WTC11 (cell line): Measurements from ENCODE around the gene MIS18BP1. TPM values are rescaled to one million over a fixed set of nuclear protein-coding genes. Genes with fewer than 3 reads are reported as not detected.

Experiments
- CBFB ChIP-seq: sonication (generic); formaldehyde crosslinking; IDR thresholded peaks from 2 replicates; pipeline ENCODE4 v1.8.1; 2022; ENCODE audit warnings: mild to moderate bottlenecking, low read depth, missing genetic modification reagents
- ESRRA ChIP-seq: sonication (generic); formaldehyde crosslinking; IDR thresholded peaks from 2 replicates; pipeline ENCODE4 v1.8.1; 2022; ENCODE audit warnings: mild to moderate bottlenecking, missing genetic modification reagents, borderline replicate concordance
- ETV6 ChIP-seq: sonication (generic); formaldehyde crosslinking; IDR thresholded peaks from 2 replicates; pipeline ENCODE4 v1.8.1; 2022; ENCODE audit warnings: mild to moderate bottlenecking, missing genetic modification reagents
- FOXP1 ChIP-seq: sonication (generic); formaldehyde crosslinking; IDR thresholded peaks from 2 replicates; pipeline ENCODE4 v1.8.0; 2022; ENCODE audit warnings: missing genetic modification reagents, mild to moderate bottlenecking, moderate library complexity, borderline replicate concordance
- HMGA2 ChIP-seq: fragments of 250-450 bp; sonication (Bioruptor Pico); IDR thresholded peaks from 2 replicates; pipeline ENCODE4 v1.4.0; 2021; ENCODE audit warnings: mild to moderate bottlenecking, moderate library complexity
- MXD4 ChIP-seq: fragments of 250-450 bp; sonication (Bioruptor Pico); IDR thresholded peaks from 2 replicates; pipeline ENCODE4 v1.8.0; 2021; ENCODE audit warnings: mild to moderate bottlenecking, moderate library complexity, borderline replicate concordance
- NFATC4 ChIP-seq: fragments of 250-450 bp; sonication (Bioruptor Pico); IDR thresholded peaks from 2 replicates; pipeline ENCODE4 v1.9.0; 2021; ENCODE audit warnings: mild to moderate bottlenecking
- PRRX2 ChIP-seq: fragments of 250-450 bp; sonication (Bioruptor Pico); IDR thresholded peaks from 2 replicates; pipeline ENCODE4 v1.8.0; 2021; ENCODE audit warnings: mild to moderate bottlenecking
- RELA ChIP-seq: sonication (generic); formaldehyde crosslinking; IDR thresholded peaks from 2 replicates; pipeline ENCODE4 v1.8.1; 2022; ENCODE audit warnings: missing genetic modification reagents, mild to moderate bottlenecking, borderline replicate concordance
- TEAD4 ChIP-seq: sonication (generic); formaldehyde crosslinking; IDR thresholded peaks from 2 replicates; pipeline ENCODE4 v1.8.0; 2022; ENCODE audit warnings: mild to moderate bottlenecking, missing genetic modification reagents
- ZNF121 ChIP-seq: sonication (generic); formaldehyde crosslinking; IDR thresholded peaks from 2 replicates; pipeline ENCODE4 v1.8.0; 2023; ENCODE audit warnings: missing genetic modification reagents
- ZNF232 ChIP-seq: sonication (generic); formaldehyde crosslinking; IDR thresholded peaks from 2 replicates; pipeline ENCODE4 v1.8.0; 2022; ENCODE audit warnings: mild to moderate bottlenecking, missing genetic modification reagents
- total RNA-seq: library from RNA; stranded (reverse); gene quantifications from 3 replicates; pipeline ENCODE4 v1.2.3, GENCODE V29; 2021
- TF ChIP-seq, protein P1 (sequence below): sonication (generic); formaldehyde crosslinking; IDR thresholded peaks from 2 replicates; pipeline ENCODE4 v1.8.0; 2022; ENCODE audit warnings: missing genetic modification reagents
- TF ChIP-seq, protein P2 (sequence below): sonication (generic); formaldehyde crosslinking; IDR thresholded peaks from 2 replicates; pipeline ENCODE4 v1.8.0; 2022; ENCODE audit warnings: mild to moderate bottlenecking, missing genetic modification reagents
- TF ChIP-seq, protein P3 (sequence below): sonication (generic); formaldehyde crosslinking; conservative IDR thresholded peaks from 2 replicates; pipeline ENCODE4 v1.8.1; 2022; ENCODE audit warnings: mild to moderate bottlenecking, missing genetic modification reagents
- TF ChIP-seq, protein P4 (sequence below): sonication (generic); formaldehyde crosslinking; IDR thresholded peaks from 2 replicates; pipeline ENCODE4 v1.8.1; 2023; ENCODE audit warnings: mild to moderate bottlenecking, missing genetic modification reagents
- TF ChIP-seq, protein P5 (sequence below): fragments of 250-450 bp; sonication (Bioruptor Pico); IDR thresholded peaks from 2 replicates; pipeline ENCODE4 v1.9.0; 2021; ENCODE audit warnings: mild to moderate bottlenecking
- TF ChIP-seq, protein P6 (sequence below): fragments of 250-450 bp; sonication (Bioruptor Pico); conservative IDR thresholded peaks from 2 replicates; pipeline ENCODE4 v1.9.0; 2021; ENCODE audit warnings: mild to moderate bottlenecking
- TF ChIP-seq, protein P7 (sequence below): sonication (generic); formaldehyde crosslinking; conservative IDR thresholded peaks from 2 replicates; pipeline ENCODE4 v1.8.1; 2023; ENCODE audit warnings: mild to moderate bottlenecking, low read depth, missing genetic modification reagents, moderate library complexity
- TF ChIP-seq, protein P8 (sequence below): sonication (generic); formaldehyde crosslinking; IDR thresholded peaks from 2 replicates; pipeline ENCODE4 v1.8.0; 2023; ENCODE audit warnings: mild to moderate bottlenecking, missing genetic modification reagents
- TF ChIP-seq, protein P9 (sequence below): sonication (generic); formaldehyde crosslinking; IDR thresholded peaks from 2 replicates; pipeline ENCODE4 v1.8.0; 2022; ENCODE audit warnings: mild to moderate bottlenecking, missing genetic modification reagents

MIS18BP1 gene
- total RNA-seq, 1 experiment from 2014 or later = 65.7 TPM

DNA sequence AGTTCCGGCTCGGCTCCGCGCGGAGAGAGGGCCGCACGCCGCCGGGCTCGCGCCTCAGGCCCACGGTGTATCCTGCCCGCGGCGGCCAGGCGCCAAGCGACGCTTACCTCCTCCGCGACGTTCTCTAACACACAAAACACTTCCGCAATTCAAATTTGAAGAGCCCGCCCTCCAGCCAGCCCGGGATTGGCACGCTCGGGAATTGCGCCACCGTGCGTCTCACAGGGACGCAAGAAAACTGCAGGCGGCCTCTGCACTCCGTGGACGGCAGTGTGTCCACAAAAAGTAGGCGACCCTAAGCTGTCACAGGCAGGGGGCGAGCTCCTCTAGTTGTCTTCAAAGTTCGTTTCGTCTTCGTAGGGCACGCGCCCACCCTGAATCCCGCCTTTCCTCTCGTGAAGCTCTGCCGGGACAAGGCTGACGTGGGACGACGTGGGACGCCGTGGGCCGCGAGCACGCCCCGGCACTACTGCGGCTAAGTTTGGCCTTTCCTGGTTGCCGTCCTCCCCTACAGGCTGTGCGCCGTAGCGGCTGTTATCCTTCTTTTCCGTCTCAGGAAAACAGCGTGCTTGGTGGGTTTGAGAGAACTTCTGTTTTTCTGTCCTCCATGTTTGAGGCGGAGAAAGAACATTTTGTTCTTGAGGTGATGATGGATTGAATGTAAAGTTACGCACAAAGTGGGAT, at the start of gene MIS18BP1 (continued):
- TF ChIP-seq, protein P1, sequence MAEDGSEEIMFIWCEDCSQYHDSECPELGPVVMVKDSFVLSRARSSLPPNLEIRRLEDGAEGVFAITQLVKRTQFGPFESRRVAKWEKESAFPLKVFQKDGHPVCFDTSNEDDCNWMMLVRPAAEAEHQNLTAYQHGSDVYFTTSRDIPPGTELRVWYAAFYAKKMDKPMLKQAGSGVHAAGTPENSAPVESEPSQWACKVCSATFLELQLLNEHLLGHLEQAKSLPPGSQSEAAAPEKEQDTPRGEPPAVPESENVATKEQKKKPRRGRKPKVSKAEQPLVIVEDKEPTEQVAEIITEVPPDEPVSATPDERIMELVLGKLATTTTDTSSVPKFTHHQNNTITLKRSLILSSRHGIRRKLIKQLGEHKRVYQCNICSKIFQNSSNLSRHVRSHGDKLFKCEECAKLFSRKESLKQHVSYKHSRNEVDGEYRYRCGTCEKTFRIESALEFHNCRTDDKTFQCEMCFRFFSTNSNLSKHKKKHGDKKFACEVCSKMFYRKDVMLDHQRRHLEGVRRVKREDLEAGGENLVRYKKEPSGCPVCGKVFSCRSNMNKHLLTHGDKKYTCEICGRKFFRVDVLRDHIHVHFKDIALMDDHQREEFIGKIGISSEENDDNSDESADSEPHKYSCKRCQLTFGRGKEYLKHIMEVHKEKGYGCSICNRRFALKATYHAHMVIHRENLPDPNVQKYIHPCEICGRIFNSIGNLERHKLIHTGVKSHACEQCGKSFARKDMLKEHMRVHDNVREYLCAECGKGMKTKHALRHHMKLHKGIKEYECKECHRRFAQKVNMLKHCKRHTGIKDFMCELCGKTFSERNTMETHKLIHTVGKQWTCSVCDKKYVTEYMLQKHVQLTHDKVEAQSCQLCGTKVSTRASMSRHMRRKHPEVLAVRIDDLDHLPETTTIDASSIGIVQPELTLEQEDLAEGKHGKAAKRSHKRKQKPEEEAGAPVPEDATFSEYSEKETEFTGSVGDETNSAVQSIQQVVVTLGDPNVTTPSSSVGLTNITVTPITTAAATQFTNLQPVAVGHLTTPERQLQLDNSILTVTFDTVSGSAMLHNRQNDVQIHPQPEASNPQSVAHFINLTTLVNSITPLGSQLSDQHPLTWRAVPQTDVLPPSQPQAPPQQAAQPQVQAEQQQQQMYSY (CRISPR knock-in tag) = no peak; the same call in 1 of the 2 replicates
- peak; percentile 78 for TF ChIP-seq ETV6 (CRISPR knock-in tag)
- no peak for TF ChIP-seq MXD4
- TF ChIP-seq, protein P2, sequence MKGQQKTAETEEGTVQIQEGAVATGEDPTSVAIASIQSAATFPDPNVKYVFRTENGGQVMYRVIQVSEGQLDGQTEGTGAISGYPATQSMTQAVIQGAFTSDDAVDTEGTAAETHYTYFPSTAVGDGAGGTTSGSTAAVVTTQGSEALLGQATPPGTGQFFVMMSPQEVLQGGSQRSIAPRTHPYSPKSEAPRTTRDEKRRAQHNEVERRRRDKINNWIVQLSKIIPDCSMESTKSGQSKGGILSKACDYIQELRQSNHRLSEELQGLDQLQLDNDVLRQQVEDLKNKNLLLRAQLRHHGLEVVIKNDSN = no peak
- no peak for TF ChIP-seq ZNF121
- no peak; the same call in 1 of the 2 replicates for TF ChIP-seq TEAD4 (CRISPR knock-in tag)
- TF ChIP-seq, protein P3, sequence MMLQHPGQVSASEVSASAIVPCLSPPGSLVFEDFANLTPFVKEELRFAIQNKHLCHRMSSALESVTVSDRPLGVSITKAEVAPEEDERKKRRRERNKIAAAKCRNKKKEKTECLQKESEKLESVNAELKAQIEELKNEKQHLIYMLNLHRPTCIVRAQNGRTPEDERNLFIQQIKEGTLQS = no peak
- no peak for TF ChIP-seq CBFB
- peak; percentile 83; the same call in 1 of the 2 replicates for TF ChIP-seq FOXP1
- TF ChIP-seq HMGA2 (CRISPR knock-in tag) = no peak; the same call in 1 of the 2 replicates
- no peak for TF ChIP-seq PRRX2 (CRISPR knock-in tag)
- TF ChIP-seq NFATC4 (CRISPR knock-in tag) = no peak
- TF ChIP-seq, protein P4, sequence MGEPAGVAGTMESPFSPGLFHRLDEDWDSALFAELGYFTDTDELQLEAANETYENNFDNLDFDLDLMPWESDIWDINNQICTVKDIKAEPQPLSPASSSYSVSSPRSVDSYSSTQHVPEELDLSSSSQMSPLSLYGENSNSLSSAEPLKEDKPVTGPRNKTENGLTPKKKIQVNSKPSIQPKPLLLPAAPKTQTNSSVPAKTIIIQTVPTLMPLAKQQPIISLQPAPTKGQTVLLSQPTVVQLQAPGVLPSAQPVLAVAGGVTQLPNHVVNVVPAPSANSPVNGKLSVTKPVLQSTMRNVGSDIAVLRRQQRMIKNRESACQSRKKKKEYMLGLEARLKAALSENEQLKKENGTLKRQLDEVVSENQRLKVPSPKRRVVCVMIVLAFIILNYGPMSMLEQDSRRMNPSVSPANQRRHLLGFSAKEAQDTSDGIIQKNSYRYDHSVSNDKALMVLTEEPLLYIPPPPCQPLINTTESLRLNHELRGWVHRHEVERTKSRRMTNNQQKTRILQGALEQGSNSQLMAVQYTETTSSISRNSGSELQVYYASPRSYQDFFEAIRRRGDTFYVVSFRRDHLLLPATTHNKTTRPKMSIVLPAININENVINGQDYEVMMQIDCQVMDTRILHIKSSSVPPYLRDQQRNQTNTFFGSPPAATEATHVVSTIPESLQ (CRISPR knock-in tag) = no peak
- TF ChIP-seq, protein P5, sequence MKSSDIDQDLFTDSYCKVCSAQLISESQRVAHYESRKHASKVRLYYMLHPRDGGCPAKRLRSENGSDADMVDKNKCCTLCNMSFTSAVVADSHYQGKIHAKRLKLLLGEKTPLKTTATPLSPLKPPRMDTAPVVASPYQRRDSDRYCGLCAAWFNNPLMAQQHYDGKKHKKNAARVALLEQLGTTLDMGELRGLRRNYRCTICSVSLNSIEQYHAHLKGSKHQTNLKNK (CRISPR knock-in tag) = no peak
- TF ChIP-seq RELA (CRISPR knock-in tag) = 0 out of 2 replicates have a peak, but pooled peaks have one; percentile 12
- peak; percentile 31; the same call in 1 of the 2 replicates for TF ChIP-seq ZNF232 (CRISPR knock-in tag)
- TF ChIP-seq, protein P6, sequence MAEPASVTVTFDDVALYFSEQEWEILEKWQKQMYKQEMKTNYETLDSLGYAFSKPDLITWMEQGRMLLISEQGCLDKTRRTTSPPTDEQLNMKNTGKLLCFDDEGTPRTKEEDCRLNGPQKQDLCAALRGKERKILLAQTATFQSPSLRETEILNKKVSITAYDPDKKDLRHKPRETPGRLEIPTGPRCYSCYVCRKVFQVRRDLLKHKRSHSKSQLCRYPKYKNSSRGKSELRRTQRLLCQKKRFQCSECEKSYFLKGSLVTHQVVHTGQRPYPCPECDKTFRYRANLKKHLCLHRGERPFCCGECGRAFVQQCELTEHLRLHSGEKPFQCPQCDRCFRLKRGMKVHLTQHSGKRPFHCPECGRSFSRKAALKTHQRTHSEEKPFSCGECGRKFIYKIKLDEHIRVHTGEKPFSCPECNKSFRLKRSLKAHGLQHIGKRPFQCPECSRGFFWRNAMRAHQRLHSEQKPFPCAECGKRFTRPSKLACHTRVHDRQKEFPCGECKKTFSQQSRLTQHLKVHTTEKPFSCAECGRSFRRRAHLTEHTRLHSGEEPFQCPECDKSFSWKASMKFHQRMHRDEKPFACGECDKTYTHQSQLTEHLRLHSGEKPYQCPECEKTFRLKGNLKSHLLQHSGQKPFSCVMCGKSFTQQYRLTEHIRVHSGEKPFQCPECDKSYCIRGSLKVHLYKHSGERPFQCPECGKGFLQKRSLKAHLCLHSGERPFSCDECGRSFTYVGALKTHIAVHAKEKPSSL = no peak
- TF ChIP-seq, protein P7, sequence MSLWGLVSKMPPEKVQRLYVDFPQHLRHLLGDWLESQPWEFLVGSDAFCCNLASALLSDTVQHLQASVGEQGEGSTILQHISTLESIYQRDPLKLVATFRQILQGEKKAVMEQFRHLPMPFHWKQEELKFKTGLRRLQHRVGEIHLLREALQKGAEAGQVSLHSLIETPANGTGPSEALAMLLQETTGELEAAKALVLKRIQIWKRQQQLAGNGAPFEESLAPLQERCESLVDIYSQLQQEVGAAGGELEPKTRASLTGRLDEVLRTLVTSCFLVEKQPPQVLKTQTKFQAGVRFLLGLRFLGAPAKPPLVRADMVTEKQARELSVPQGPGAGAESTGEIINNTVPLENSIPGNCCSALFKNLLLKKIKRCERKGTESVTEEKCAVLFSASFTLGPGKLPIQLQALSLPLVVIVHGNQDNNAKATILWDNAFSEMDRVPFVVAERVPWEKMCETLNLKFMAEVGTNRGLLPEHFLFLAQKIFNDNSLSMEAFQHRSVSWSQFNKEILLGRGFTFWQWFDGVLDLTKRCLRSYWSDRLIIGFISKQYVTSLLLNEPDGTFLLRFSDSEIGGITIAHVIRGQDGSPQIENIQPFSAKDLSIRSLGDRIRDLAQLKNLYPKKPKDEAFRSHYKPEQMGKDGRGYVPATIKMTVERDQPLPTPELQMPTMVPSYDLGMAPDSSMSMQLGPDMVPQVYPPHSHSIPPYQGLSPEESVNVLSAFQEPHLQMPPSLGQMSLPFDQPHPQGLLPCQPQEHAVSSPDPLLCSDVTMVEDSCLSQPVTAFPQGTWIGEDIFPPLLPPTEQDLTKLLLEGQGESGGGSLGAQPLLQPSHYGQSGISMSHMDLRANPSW (CRISPR knock-in tag) = 0 out of 2 replicates have a peak, but pooled peaks have one; percentile 41
- TF ChIP-seq, protein P8, sequence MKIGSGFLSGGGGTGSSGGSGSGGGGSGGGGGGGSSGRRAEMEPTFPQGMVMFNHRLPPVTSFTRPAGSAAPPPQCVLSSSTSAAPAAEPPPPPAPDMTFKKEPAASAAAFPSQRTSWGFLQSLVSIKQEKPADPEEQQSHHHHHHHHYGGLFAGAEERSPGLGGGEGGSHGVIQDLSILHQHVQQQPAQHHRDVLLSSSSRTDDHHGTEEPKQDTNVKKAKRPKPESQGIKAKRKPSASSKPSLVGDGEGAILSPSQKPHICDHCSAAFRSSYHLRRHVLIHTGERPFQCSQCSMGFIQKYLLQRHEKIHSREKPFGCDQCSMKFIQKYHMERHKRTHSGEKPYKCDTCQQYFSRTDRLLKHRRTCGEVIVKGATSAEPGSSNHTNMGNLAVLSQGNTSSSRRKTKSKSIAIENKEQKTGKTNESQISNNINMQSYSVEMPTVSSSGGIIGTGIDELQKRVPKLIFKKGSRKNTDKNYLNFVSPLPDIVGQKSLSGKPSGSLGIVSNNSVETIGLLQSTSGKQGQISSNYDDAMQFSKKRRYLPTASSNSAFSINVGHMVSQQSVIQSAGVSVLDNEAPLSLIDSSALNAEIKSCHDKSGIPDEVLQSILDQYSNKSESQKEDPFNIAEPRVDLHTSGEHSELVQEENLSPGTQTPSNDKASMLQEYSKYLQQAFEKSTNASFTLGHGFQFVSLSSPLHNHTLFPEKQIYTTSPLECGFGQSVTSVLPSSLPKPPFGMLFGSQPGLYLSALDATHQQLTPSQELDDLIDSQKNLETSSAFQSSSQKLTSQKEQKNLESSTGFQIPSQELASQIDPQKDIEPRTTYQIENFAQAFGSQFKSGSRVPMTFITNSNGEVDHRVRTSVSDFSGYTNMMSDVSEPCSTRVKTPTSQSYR = no peak
- TF ChIP-seq, protein P9, sequence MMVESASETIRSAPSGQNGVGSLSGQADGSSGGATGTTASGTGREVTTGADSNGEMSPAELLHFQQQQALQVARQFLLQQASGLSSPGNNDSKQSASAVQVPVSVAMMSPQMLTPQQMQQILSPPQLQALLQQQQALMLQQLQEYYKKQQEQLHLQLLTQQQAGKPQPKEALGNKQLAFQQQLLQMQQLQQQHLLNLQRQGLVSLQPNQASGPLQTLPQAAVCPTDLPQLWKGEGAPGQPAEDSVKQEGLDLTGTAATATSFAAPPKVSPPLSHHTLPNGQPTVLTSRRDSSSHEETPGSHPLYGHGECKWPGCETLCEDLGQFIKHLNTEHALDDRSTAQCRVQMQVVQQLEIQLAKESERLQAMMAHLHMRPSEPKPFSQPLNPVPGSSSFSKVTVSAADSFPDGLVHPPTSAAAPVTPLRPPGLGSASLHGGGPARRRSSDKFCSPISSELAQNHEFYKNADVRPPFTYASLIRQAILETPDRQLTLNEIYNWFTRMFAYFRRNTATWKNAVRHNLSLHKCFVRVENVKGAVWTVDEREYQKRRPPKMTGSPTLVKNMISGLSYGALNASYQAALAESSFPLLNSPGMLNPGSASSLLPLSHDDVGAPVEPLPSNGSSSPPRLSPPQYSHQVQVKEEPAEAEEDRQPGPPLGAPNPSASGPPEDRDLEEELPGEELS (CRISPR knock-in tag) = peak; percentile 57
- TF ChIP-seq ESRRA (CRISPR knock-in tag) = peak; percentile 21; the same call in 1 of the 2 replicates
